ENCODE data around the gene ECD. TPM values are rescaled to one million over a fixed set of nuclear protein-coding genes. Genes with fewer than 3 reads are reported as not detected.
"Not testable (repeated sequence)": the region's sequence is repeated elsewhere in the genome, so short reads cannot be mapped to it uniquely, and the experiment has no call there.

Gene ECD
- total RNA-seq, 1 donor from 2014 or later = 38.0 TPM

DNA sequence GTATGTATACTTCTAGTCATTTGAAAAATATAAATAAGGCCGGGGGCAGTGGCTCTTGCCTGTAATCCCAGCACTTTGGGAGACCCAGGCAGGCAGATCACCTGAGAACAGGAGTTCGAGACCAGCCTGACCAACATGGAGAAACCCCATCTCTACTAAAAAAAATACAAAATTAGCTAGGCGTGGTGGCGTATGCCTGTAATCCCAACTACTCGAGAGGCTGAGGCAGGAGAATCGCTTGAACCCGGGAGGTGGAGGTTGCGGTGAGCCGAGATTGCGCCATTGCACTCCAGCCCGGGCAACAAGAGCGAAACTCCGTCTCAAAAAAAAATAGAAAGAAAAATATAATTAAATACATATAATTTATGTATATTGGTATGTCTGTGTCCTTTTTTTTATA is 55.8 kb downstream of the ECD start:
- H3K4me3 Mint-ChIP-seq; H3K27ac Mint-ChIP-seq; H3K27me3 Mint-ChIP-seq (ENCODE audit: insufficient read depth); H3K9me3 Mint-ChIP-seq; DNase-seq (ENCODE audit: low spot score): not testable (repeated sequence)
- Mint-ChIP-seq H3K36me3 (ENCODE audit: low read depth) (peaks cover 27% of the 10 kb centered on the region), H3K4me1 (ENCODE audit: low read depth) (peaks cover 20% of the 10 kb centered on the region)
- intact Hi-C loops (cut with micrococcal nuclease) = loop anchor here (5.0 kb wide), 1 partner anchor 135 kb away; the partner anchor contains the start of gene DNAJC9

DNA sequence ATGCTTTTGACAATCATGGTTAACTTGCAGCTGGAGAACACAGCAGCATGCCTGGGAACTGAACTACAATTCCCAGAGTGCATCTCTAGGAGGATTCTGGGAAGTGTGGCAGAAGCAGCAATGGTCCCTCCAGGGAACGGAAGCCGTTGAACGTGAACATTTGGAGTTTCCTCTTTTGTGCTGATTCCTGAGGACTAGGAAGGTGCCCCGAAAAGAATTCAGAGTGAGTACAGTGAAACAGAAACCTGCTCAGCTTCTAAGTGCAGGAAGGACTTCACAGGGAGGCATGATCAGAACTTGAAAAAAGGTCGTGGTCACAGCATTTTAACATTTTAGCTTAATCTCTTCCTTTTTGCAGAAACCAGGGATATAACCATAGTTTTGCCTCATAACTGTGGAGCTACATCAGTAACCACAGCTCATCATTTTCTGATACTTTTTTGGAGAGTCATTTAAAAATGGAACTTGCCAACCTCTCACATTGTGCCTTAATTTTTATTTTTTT is 57.4 kb downstream of the ECD start, which contains the start of gene NUDT13:
NUDT13 (plus strand) TSS at position 111 of the 505 bp plus-strand sequence. CDS start 3,911 bp downstream, outside the sequence.
- H3K27ac Mint-ChIP-seq = peak within 1 kb of the TSS; percentile 90
- peaks cover 10% of the 10 kb centered on the region for H3K9me3 Mint-ChIP-seq
- H3K4me1 Mint-ChIP-seq (ENCODE audit: low read depth) = peaks cover 20% of the 10 kb centered on the region
- H3K36me3 Mint-ChIP-seq (ENCODE audit: low read depth) = peaks cover 37% of the 10 kb centered on the region
- intact Hi-C loops (cut with micrococcal nuclease) = loop anchor here (1.0 to 5.0 kb wide), 2 partner anchors 14 to 137 kb away; partner anchors contain the start of genes DNAJC9 and P4HA1
- H3K27me3 Mint-ChIP-seq (ENCODE audit: insufficient read depth) = no peaks in the 10 kb centered on the region
- H3K4me3 Mint-ChIP-seq = peak within 1 kb of the TSS; percentile 87
- DNase-seq (ENCODE audit: low spot score) = peak; percentile 26

DNA sequence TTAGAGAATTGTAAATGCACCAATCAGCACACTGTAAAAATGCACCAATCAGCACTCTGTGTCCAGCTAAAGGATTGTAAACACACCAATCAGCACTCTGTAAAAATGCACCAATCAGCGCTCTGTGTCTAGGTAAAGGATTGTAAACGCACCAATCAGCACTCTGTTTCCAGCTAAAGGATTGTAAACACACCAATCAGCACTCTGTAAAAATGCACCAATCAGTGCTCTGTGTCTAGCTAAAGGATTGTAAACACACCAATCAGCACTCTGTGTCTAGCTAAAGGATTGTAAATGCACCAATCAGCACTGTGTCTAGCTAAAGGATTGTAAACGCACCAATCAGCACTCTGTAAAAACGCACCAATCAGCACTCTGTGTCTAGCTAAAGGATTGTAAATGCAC is 58.6 kb downstream of the ECD start:
- H3K9me3 Mint-ChIP-seq; H3K27me3 Mint-ChIP-seq (ENCODE audit: insufficient read depth); DNase-seq (ENCODE audit: low spot score); H3K4me3 Mint-ChIP-seq; intact Hi-C loops (cut with micrococcal nuclease); H3K27ac Mint-ChIP-seq: not testable (repeated sequence)
- Mint-ChIP-seq H3K36me3 (ENCODE audit: low read depth) (peaks cover 41% of the 10 kb centered on the region), H3K4me1 (ENCODE audit: low read depth) (peaks cover 20% of the 10 kb centered on the region)

DNA sequence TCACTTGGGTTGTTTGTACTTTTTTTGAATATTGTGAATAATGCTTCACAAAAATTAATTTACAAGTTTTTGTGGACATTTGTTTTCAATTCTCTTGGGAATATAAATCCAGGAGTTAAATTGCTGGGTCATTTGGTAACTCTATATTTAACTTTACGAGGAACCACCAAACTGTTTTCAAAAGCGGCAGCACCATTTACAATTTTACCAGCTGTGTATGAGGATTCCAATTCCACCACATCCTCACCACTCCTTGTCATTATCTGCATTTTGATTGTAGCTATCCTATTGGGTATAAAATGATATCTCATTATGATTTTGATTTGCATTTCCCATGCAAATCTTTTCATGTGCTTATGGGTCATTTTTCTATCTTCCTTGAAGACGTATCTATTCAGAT is 61.5 kb downstream of the ECD start:
- H3K9me3 Mint-ChIP-seq = peaks cover 10% of the 10 kb centered on the region
- no peak overlapping the region for H3K27ac Mint-ChIP-seq
- H3K4me1 Mint-ChIP-seq (ENCODE audit: low read depth) = peaks cover 16% of the 10 kb centered on the region
- DNase-seq (ENCODE audit: low spot score) = no peak
- intact Hi-C loops (cut with micrococcal nuclease) = no loop called here
- no peaks in the 10 kb centered on the region for H3K27me3 Mint-ChIP-seq (ENCODE audit: insufficient read depth)
- peaks cover 44% of the 10 kb centered on the region for H3K36me3 Mint-ChIP-seq (ENCODE audit: low read depth)
- no peak overlapping the region for H3K4me3 Mint-ChIP-seq

DNA sequence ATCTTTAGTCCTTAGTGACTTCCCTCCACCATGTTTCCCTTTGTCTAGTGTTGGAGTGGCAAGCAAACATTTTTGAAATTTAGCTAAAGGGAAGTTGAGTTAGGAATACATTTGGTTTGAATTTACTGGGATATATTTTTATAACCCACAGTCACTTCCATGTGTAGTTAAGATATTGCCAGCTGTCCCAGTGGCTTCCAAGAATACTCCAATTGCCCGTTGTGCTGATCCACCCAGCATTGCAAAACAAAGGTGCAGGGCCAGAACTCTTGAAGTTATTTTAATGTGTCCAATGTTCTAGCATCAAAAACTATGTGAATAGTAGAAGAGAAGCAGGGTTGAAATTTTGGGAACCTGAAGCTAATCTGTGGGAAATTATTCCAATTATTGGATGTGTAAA is 68.7 kb downstream of the ECD start:
- Mint-ChIP-seq H3K36me3 (ENCODE audit: low read depth) (peaks cover 3% of the 10 kb centered on the region), H3K4me3 (no peak overlapping the region), H3K9me3 (no peaks in the 10 kb centered on the region), H3K4me1 (ENCODE audit: low read depth) (peaks cover 27% of the 10 kb centered on the region), H3K27ac (no peak overlapping the region), H3K27me3 (ENCODE audit: insufficient read depth) (peaks cover 2% of the 10 kb centered on the region)
- intact Hi-C loops (cut with micrococcal nuclease) = loop anchor here (5.0 kb wide), 1 partner anchor 643 kb away; the partner anchor contains the start of gene SEC24C
- no peak for DNase-seq (ENCODE audit: low spot score)

DNA sequence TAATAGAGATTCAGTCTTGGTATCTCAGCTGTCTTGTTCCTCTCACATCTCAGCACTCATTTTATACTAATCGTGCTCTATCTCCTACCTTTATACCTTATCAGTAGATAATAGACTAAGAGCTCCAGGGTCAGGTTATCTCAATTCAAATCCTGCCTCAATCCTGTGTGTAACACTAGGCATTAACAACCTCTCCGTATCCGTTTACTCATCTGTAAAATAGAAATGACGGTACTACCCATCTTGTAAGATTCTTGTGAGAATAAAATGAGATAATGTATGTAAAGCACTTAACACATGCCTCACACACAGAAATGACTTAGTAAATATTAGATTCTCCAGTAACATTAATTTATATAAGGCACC is 70.5 kb downstream of the ECD start:
- H3K9me3 Mint-ChIP-seq = no peaks in the 10 kb centered on the region
- peaks cover 12% of the 10 kb centered on the region for H3K36me3 Mint-ChIP-seq (ENCODE audit: low read depth)
- intact Hi-C loops (cut with micrococcal nuclease) = loop anchor here (1.0 to 5.0 kb wide), 3 partner anchors 155 to 645 kb away; partner anchors contain the start of genes MICU1, MRPS16 and SEC24C

DNA sequence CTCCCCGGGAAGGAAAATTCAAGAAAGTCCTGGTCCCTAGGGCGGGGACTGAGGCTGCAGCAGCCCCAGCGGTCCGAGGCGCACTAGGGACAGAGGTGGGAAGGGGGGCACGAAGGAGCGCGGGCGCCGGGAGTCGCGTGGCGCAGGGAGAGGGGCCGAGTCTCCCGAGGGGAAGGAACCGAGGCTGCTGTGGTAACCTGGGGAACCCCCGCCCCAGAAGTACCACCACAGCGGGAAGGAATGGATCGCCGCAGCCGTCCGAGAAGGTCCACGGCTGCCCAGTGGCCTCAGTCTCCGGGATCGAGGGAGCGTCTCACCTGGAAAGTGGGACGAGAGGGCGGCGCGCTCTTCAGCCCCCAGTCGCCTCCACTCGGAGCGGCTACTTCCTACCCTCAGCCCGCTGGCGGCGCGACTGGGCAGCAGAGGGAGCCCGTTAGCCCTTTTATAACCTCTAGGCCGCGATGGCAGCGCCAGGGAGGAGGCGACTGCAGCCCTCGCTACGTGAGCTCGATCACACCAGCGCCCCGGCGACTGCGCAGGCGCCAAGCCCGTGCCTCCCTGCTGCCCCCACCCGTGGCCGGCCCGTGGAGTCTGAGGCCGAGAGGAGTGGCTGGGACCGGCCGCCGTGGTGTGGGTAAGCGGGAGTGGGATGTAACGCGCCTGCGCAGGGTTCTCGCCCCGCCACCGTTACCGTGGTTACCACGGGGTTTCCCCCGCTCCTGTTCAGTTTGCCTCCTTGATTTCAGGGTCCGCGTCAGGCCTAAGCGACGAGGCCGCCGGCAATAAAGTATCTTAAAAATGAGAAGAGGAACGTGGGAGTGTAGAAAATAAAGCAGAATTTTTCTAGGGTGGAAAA is 71.1 kb downstream of the ECD start, which contains the start of gene P4HA1:
P4HA1 (minus strand) TSS at position 418 of the 856 bp plus-strand sequence. CDS start 21,983 bp downstream, outside the sequence.
- H3K27me3 Mint-ChIP-seq (ENCODE audit: insufficient read depth) = peaks cover 2% of the 10 kb centered on the region
- peaks cover 12% of the 10 kb centered on the region for H3K36me3 Mint-ChIP-seq (ENCODE audit: low read depth)
- intact Hi-C loops (cut with micrococcal nuclease) = loop anchor here (1.0 to 5.0 kb wide), 8 partner anchors 14 to 800 kb away; partner anchors contain the start of genes ECD, FAM149B1, MICU1 and MRPS16
- H3K27ac Mint-ChIP-seq = peak within 1 kb of the TSS; percentile 94
- H3K4me1 Mint-ChIP-seq (ENCODE audit: low read depth) = peaks cover 46% of the 10 kb centered on the region
- peak within 1 kb of the TSS; percentile 96 for H3K4me3 Mint-ChIP-seq
- DNase-seq (ENCODE audit: low spot score) = peak; percentile 97
- no peaks in the 10 kb centered on the region for H3K9me3 Mint-ChIP-seq

More for the DNA sequence above, 70.5 kb downstream of the ECD start:
- peaks cover 42% of the 10 kb centered on the region for H3K4me1 Mint-ChIP-seq (ENCODE audit: low read depth)
- peaks cover 2% of the 10 kb centered on the region for H3K27me3 Mint-ChIP-seq (ENCODE audit: insufficient read depth)
- no peak for DNase-seq (ENCODE audit: low spot score)
- peak overlapping the region; percentile 96 for H3K4me3 Mint-ChIP-seq
- peak overlapping the region; percentile 94 for H3K27ac Mint-ChIP-seq

DNA sequence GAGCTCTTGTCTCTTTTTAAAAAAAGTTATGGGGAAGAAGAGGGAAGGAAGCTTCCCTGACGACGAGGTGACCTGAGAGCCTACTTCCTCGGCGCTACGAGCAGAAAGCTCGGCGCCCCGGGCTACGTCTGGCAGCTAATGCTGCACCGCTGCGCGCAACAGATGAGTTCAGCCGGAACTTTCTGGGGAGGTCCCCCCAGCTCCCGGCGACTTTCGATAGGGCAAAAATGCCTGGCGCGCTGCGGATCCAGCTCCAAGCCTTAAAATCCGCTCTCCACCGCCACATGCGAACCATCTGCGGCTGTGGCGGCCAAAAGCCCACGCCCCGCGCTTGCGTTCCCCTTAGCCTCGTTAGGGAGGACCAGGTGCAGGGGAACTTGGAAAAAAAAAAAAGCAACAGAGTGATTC is 71.8 kb downstream of the ECD start:
- Mint-ChIP-seq H3K4me1 (ENCODE audit: low read depth) (peaks cover 50% of the 10 kb centered on the region), H3K9me3 (no peaks in the 10 kb centered on the region), H3K27me3 (ENCODE audit: insufficient read depth) (peaks cover 2% of the 10 kb centered on the region), H3K27ac (peak overlapping the region; percentile 94), H3K36me3 (ENCODE audit: low read depth) (peaks cover 15% of the 10 kb centered on the region), H3K4me3 (peak overlapping the region; percentile 96)
- intact Hi-C loops (cut with micrococcal nuclease) = loop anchor here (1.0 to 5.0 kb wide), 7 partner anchors 14 to 800 kb away; partner anchors contain the start of genes ECD, FAM149B1, MICU1 and NUDT13
- peak; percentile 70 for DNase-seq (ENCODE audit: low spot score)

DNA sequence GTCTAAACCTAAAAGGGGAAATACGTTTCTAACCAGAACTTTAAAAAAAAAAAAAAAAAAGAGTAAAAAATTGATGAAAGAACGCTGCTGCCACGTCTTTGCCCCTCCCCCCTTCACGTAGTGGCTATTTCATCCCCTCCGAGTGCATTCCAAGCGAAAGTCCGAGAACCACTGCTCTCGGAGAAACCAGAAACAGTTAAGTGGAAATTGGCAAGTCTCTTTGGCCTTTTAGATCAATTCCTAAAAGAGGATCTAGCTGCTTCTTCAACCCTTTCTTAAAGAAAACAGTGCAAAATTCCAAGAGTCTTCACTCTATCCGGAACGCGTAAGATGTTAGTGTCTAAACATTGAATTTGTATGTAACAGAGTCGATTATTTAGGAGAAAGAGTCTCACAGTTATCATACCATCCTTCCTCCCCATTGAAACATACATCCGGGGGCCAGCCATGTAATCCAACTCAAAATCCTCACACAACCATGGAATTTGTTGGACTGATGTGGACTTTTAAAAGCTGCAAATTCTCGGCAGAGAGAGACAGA is 72.3 kb downstream of the ECD start:
- no peak for DNase-seq (ENCODE audit: low spot score)
- intact Hi-C loops (cut with micrococcal nuclease) = loop anchor here (1.0 to 5.0 kb wide), 9 partner anchors 15 to 799 kb away; partner anchors contain the start of genes ECD, FAM149B1, MICU1 and NUDT13
- Mint-ChIP-seq H3K4me1 (ENCODE audit: low read depth) (peaks cover 50% of the 10 kb centered on the region), H3K4me3 (peak overlapping the region; percentile 96), H3K36me3 (ENCODE audit: low read depth) (peaks cover 15% of the 10 kb centered on the region), H3K27me3 (ENCODE audit: insufficient read depth) (peaks cover 2% of the 10 kb centered on the region), H3K9me3 (no peaks in the 10 kb centered on the region), H3K27ac (peak overlapping the region; percentile 94)

DNA sequence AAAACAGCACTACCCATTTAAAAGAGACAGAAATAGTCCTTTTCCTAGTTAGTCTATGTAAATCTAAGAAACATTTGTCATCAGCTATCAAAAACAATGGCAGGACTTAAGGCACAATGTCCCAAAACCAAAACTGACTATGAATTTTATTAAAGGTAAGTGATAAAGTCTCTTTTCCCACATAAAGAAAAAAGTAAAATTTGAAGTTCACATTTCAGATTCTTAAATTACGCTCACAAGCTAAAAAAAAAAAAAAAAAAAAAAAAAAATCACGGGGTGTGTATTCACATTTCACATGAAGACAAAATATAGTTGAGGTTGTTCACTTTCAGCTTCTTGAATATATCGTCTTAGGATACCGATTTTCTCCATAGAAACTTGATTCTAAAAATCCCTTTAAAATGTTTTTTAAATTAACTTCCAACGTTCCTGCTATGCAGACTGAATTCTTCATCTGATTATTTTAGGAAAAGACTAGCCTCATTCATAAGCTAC is 72.8 kb downstream of the ECD start:
- intact Hi-C loops (cut with micrococcal nuclease) = loop anchor here (1.0 to 5.0 kb wide), 3 partner anchors 14 to 647 kb away; partner anchors contain the start of gene SEC24C
- Mint-ChIP-seq H3K36me3 (ENCODE audit: low read depth) (peaks cover 15% of the 10 kb centered on the region), H3K4me1 (ENCODE audit: low read depth) (peaks cover 50% of the 10 kb centered on the region), H3K27me3 (ENCODE audit: insufficient read depth) (peaks cover 2% of the 10 kb centered on the region), H3K9me3 (no peaks in the 10 kb centered on the region), H3K4me3 (peak overlapping the region; percentile 96), H3K27ac (peak overlapping the region; percentile 94)
- no peak for DNase-seq (ENCODE audit: low spot score)

DNA sequence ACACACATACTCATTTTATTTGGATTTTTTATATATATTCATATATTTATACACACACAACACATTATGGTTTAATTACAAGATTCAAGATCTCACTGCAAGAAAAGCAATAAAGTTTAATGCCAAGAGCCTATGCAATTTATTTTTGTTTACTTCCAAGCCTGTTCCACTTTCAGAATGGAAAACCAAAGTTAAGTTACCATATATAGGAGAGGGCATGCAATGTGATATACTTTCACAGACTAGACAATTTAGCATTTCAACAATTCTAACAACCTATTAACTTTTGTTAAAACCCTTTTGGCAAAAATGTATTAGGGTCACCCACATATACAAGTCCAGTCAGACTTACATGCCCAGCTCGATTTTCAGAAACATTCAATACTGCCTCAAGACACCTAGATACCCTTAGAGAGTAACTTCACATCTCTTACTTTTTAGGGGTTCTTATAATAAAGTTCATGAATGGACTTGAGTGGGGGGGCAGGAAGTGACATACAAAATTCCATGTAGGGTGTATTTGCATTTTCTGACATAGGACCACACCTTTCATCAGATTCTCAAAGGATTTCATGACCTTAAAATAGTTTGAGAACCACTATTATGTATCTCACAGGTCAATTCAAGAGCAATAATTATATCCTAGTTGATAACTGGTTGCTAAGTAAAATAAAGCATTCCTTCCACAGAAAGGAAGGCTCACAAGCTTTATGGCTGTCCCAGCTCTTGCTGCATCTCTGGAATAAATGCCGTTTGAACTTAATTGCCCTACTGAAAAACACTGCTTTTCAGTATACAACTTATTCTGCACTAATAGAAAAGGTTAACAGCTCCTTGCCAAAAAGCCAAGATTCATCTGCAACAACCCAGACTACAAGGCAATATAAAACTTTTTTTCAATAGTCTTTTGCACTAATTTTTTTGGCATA is 73.6 kb downstream of the ECD start:
- H3K4me3 Mint-ChIP-seq = peak overlapping the region; percentile 96
- peak overlapping the region; percentile 40 for H3K27ac Mint-ChIP-seq
- DNase-seq (ENCODE audit: low spot score) = no peak
- no peaks in the 10 kb centered on the region for H3K9me3 Mint-ChIP-seq
- peaks cover 2% of the 10 kb centered on the region for H3K27me3 Mint-ChIP-seq (ENCODE audit: insufficient read depth)
- H3K4me1 Mint-ChIP-seq (ENCODE audit: low read depth) = peaks cover 50% of the 10 kb centered on the region
- peaks cover 15% of the 10 kb centered on the region for H3K36me3 Mint-ChIP-seq (ENCODE audit: low read depth)
- intact Hi-C loops (cut with micrococcal nuclease) = loop anchor here (2.0 kb wide), 1 partner anchor 13 kb away; no protein-coding TSS in a partner anchor
